K562 (cell line): ENCODE results near the gene EXOSC2. TPM values are rescaled to one million over a fixed set of nuclear protein-coding genes. Genes with fewer than 3 reads are reported as not detected.

Experiments
- BDP1 ChIP-seq: IDR thresholded peaks from 3 replicates; pipeline ENCODE4 v1.6.1; 2011; ENCODE audit not compliant: insufficient read length, insufficient read depth
- ELF1 ChIP-seq: fragments of 200-800 bp; sonication (Bioruptor generic); IDR thresholded peaks from 2 replicates; pipeline ENCODE4 v1.6.1; 2016; ENCODE audit warnings: missing genetic modification characterization, missing compliant biosample characterization
- GABPB1 ChIP-seq: sonication (generic); formaldehyde crosslinking; IDR thresholded peaks from 2 replicates; pipeline ENCODE4 v1.8.0; 2022; ENCODE audit warnings: mild to moderate bottlenecking, missing genetic modification reagents
- ID3 ChIP-seq, 2 experiments: fragments of 250-450 bp in 1 of 2; fragments of 450-650 bp in 1 of 2; sonication (Bioruptor Pico) in 1 of 2; IDR thresholded peaks; 2 replicates each; pipeline versions ENCODE4 v1.6.1 to v1.8.0; 2016 to 2021; ENCODE audit warnings: mild to moderate bottlenecking in 2 of 2, moderate library complexity in 2 of 2, missing compliant biosample characterization in 1 of 2, missing genetic modification characterization in 1 of 2
- IFI16 ChIP-seq: fragments of 250-450 bp; sonication (Bioruptor Pico); IDR thresholded peaks from 2 replicates; pipeline ENCODE4 v2.1.2; 2022; ENCODE audit warnings: mild to moderate bottlenecking, inconsistent platforms
- L3MBTL2 ChIP-seq: fragments of 450-650 bp; IDR thresholded peaks from 2 replicates; pipeline ENCODE4 v1.6.1; 2016; ENCODE audit warnings: mild to moderate bottlenecking, moderate library complexity
- PHTF2 ChIP-seq: fragments of 250-450 bp; sonication (Bioruptor Pico); IDR thresholded peaks from 2 replicates; pipeline ENCODE4 v1.5.0; 2021; ENCODE audit warnings: mild to moderate bottlenecking
- RCOR1 ChIP-seq, 2 experiments: IDR thresholded peaks; 2 replicates each; pipeline ENCODE4 v1.6.1; 2012; ENCODE audit warnings: low read depth in 2 of 2, low read length in 2 of 2, borderline replicate concordance in 1 of 2, improper control_type of control experiment in 1 of 2
- SRSF9 ChIP-seq: fragments of 200-400 bp; formaldehyde crosslinking; IDR thresholded peaks from 2 replicates; pipeline ENCODE4 v1.6.1; 2017; ENCODE audit warnings: low read depth, low read length, borderline replicate concordance
- YY1 ChIP-seq, 3 experiments: IDR thresholded peaks; 2 replicates each; pipeline ENCODE4 v1.6.1; 2011; ENCODE audit warnings: low read length in 2 of 3, mild to moderate bottlenecking in 2 of 3, moderate library complexity in 2 of 3, borderline replicate concordance in 1 of 3, control low read depth in 1 of 3, low read depth in 1 of 3; ENCODE audit not compliant: insufficient read depth in 3 of 3, insufficient replicate concordance in 2 of 3, control insufficient read depth in 1 of 3, insufficient read length in 1 of 3; ENCODE audit errors: extremely low read depth in 1 of 3
- ZC3H4 ChIP-seq: sonication (generic); formaldehyde crosslinking; IDR thresholded peaks from 2 replicates; pipeline ENCODE4 v1.9.0; 2021; ENCODE audit warnings: missing genetic modification reagents, borderline replicate concordance
- ZC3H8 ChIP-seq: fragments of 450-650 bp; IDR thresholded peaks from 2 replicates; pipeline ENCODE4 v1.6.1; 2017
- ZFP36 ChIP-seq: fragments of 150-350 bp; IDR thresholded peaks from 2 replicates; pipeline ENCODE4 v1.6.1; 2018; ENCODE audit warnings: low read length, low read depth; ENCODE audit not compliant: partially characterized antibody
- ZNF274 ChIP-seq: IDR thresholded peaks from 2 replicates; pipeline ENCODE4 v1.6.1; 2011; ENCODE audit warnings: low read depth, mild to moderate bottlenecking, low read length, moderate library complexity, borderline replicate concordance
- ZNF395 ChIP-seq: fragments of 200-800 bp; sonication (Bioruptor generic); IDR thresholded peaks from 2 replicates; pipeline ENCODE4 v1.6.1; 2017; ENCODE audit warnings: missing genetic modification characterization, missing compliant biosample characterization
- ZNF518B ChIP-seq: fragments of 250-450 bp; sonication (Bioruptor Pico); IDR thresholded peaks from 2 replicates; pipeline ENCODE4 v1.5.0; 2021; ENCODE audit warnings: mild to moderate bottlenecking, moderate library complexity
- ZNF592 ChIP-seq: fragments of 450-650 bp; IDR thresholded peaks from 2 replicates; pipeline ENCODE4 v1.6.1; 2017; ENCODE audit warnings: antibody characterized with exemption, mild to moderate bottlenecking
- polyA plus RNA-seq, 8 experiments: library from polyadenylated mRNA; depleted of rRNA in 4 of 8; stranded (reverse) in 5 of 8; unstranded in 3 of 8; fragments of >200 nt; fragmentation: Nextera tagmentation in 2 of 8; fragmentation: Illumina TruSeq in 1 of 8; extraction: Ambion mirVana in 2 of 8; extraction: Trizol in 1 of 8; gene quantifications; 2 replicates each; pipeline versions ENCODE4 v1.2.1 to v1.2.3, GENCODE V29; 2011 to 2014; ENCODE audit warnings: inconsistent platforms in 1 of 8, missing spikeins in 1 of 8
- total RNA-seq, 7 experiments: library from RNA; depleted of rRNA in 6 of 7; stranded (reverse); fragments of >200 nt in 6 of 7; fragmentation: Illumina TruSeq in 2 of 7; extraction: Trizol in 2 of 7; gene quantifications; 2 replicates each; pipeline versions ENCODE4 v1.2.1 to v1.2.3, GENCODE V29; 2011 to 2021; ENCODE audit warnings: low replicate concordance in 1 of 7

The EXOSC2 gene
- total and polyA plus RNA-seq, 9 of the 15 experiments (the other 6 are each of a cell fraction or from before 2014, with no cell fraction given) = 46.0 to 101 (median 77.6) TPM

GRCh38 chr9:130712564-130713285 is 19.1 kb downstream of the EXOSC2 start (continued):
- TF ChIP-seq ZNF518B (CRISPR knock-in tag) = no peak
- no peak for TF ChIP-seq PHTF2 (CRISPR knock-in tag)
- no peak for TF ChIP-seq ZNF274
- TF ChIP-seq ZFP36 = no peak
- TF ChIP-seq YY1 (IDR thresholded peaks at IDR 0.05; ENCODE audit: borderline replicate concordance in 1 of 3, control insufficient read depth in 1 of 3, extremely low read depth in 1 of 3, insufficient read depth in 3 of 3, insufficient read length in 1 of 3, insufficient replicate concordance in 2 of 3, low read depth in 1 of 3, low read length in 2 of 3) = peak; percentile 81 to 97 (median 96)
- no peak for TF ChIP-seq ZC3H4 (CRISPR knock-in tag)
- no peak for TF ChIP-seq SRSF9
- no peak for TF ChIP-seq ZC3H8
- TF ChIP-seq ID3 (CRISPR knock-in tag; IDR thresholded peaks at IDR 0.05) = no peak
- TF ChIP-seq ID3 (tag; IDR thresholded peaks at IDR 0.05) = no peak
- TF ChIP-seq IFI16 (CRISPR knock-in tag) = no peak
- TF ChIP-seq GABPB1 (CRISPR knock-in tag) = peak; percentile 53; the same call in 1 of the 2 replicates
- no peak for TF ChIP-seq BDP1
- TF ChIP-seq L3MBTL2 = peak; percentile 63
- TF ChIP-seq ZNF592 = no peak
- TF ChIP-seq RCOR1 (IDR thresholded peaks at IDR 0.05; ENCODE audit: borderline replicate concordance in 1 of 2, low read depth in 2 of 2, low read length in 2 of 2) = peak in 1 of 2 experiments; percentile 2; a peak in 1 of 4 replicates
- TF ChIP-seq ELF1 (tag) = no peak
- TF ChIP-seq ZNF395 (CRISPR knock-in tag) = no peak
